ENCODE data around the gene VWCE. TPM values are rescaled to one million over a fixed set of nuclear protein-coding genes. Genes with fewer than 3 reads are reported as not detected.

The VWCE gene
- total RNA-seq, 3 donors from 2014 or later: 0.17 to 1.9 (median 0.55) TPM

DNA sequence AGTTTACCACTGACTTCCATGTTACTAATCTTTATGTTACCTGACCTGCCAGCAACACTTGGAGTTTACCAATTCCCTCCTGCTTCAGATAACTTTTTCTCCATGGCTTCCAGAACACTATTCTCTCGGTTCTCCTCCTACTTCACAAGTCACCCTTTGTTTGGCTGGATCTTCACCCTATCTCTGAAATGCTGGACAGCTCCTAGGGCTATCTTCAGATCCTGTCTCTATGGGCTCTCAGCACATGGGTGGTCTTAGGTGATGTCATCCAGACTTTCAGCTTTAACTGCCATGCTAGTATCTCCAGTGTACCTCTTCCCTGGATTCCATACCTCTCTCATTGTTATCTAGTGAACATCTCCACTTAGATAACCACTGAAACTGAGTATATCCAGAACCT lies 12.2 kb upstream of the VWCE start:
- H3K9me3 ChIP-seq: no peaks in the 10 kb centered on the region
- H3K4me1 ChIP-seq (ENCODE audit: low read depth): no peaks in the 10 kb centered on the region
- TF ChIP-seq CTCF (IDR thresholded peaks at IDR 0.05): no peak
- H3K4me3 ChIP-seq: no peak overlapping the region
- ATAC-seq: no peak
- DNase-seq: no peak
- H3K36me3 ChIP-seq (ENCODE audit: low read depth): peaks cover 18% of the 10 kb centered on the region
- intact Hi-C loops (cut with DNase I, micrococcal nuclease): no loop called here

DNA sequence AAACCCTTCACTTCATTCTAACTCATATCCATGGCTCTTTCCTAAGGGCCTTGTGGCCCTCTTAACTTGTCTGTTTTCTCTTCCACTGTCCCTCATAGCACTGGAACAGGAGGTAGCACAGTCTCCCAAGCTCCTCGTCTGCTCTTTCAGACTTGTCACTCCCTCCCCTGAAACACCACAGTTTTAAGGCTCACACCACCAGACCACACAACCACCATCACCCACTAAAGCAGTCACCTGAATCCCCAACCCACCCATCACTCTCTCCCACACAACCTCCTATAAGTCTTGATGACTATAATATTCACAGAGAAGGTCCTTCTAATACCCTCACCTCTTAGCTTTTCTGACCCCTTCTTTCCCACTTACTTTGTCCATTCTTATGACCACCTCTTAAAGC lies 11.1 kb upstream of the VWCE start:
- TF ChIP-seq CTCF (IDR thresholded peaks at IDR 0.05): no peak
- no peaks in the 10 kb centered on the region for H3K9me3 ChIP-seq
- H3K4me1 ChIP-seq (ENCODE audit: low read depth): no peaks in the 10 kb centered on the region
- no peak overlapping the region for H3K4me3 ChIP-seq
- peaks cover 18% of the 10 kb centered on the region for H3K36me3 ChIP-seq (ENCODE audit: low read depth)
- intact Hi-C loops (cut with DNase I, micrococcal nuclease): no loop called here
- DNase-seq: no peak
- no peak for ATAC-seq

DNA sequence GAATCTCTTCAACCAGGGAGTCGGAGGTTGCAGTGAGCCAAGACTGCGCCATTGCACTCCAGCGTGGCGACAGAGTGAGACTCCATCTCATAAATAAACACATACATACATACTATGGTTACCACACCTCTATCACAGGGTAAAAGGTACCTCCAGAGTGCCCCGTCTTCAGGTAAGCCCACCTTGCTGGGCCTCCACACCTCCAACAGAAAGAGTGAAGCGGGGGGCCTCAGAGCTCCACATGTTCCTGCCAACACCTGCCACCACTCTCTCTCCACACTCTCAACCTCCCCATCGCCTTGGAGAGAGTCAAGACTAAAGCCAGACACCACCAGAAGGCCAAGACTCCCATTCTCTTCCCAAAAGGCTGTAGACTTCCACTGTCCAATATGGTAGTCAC lies 10.3 kb upstream of the VWCE start:
- intact Hi-C loops (cut with DNase I, micrococcal nuclease): no loop called here
- Histone ChIP-seq H3K4me1 (ENCODE audit: low read depth) (no peaks in the 10 kb centered on the region), H3K9me3 (no peaks in the 10 kb centered on the region), H3K4me3 (no peak overlapping the region), H3K36me3 (ENCODE audit: low read depth) (peaks cover 18% of the 10 kb centered on the region)
- no peak for ATAC-seq
- no peak for TF ChIP-seq CTCF (IDR thresholded peaks at IDR 0.05)
- no peak for DNase-seq

DNA sequence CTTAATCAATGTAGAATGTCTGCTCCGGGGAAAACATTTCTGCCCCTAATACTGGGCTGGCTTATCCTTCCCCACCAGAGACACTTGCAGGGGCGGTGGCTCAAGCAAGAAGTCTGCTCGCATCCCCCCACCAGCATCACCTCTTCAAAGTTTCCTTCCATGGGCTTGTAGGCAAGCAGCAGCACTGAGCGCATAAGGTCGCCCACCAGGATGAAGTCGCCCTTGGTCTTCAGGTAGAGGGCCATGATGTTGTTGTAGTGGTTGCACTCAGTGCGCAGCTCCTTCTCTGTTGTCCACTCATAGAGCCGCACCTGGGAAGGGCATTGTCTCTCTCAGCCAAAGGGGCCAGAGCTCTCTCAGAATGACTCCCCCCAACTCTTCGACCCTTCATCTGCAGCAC lies 8.6 kb upstream of the VWCE start:
- Histone ChIP-seq H3K36me3 (ENCODE audit: low read depth) (peaks cover 16% of the 10 kb centered on the region), H3K4me1 (ENCODE audit: low read depth) (no peaks in the 10 kb centered on the region), H3K4me3 (no peak overlapping the region), H3K9me3 (no peaks in the 10 kb centered on the region)
- no peak for TF ChIP-seq CTCF (IDR thresholded peaks at IDR 0.05)
- ATAC-seq: no peak
- intact Hi-C loops (cut with DNase I, micrococcal nuclease): no loop called here
- DNase-seq: no peak

DNA sequence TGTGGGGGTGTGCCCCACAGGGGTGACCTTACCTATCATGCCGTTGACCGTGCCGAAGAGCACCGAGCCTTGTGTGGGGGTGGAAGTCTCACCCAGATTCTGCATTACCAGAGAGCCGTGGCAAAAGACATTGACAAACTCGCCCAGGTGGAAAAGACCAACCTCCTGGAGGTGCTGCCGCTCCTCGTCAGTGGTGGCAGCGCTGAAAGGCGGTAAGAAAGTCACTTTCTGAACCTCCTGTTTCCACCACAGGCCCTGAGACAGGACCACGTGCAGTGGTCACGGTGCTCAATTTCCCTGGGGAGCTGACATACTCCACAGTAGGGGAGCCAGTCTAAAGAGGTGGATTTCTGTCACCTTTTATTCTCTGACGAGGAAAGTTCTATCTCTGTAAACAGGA lies 7.4 kb upstream of the VWCE start:
- intact Hi-C loops (cut with DNase I, micrococcal nuclease): no loop called here
- H3K36me3 ChIP-seq (ENCODE audit: low read depth): peaks cover 16% of the 10 kb centered on the region

More for the DNA sequence above, 7.4 kb upstream of the VWCE start:
- DNase-seq (no peak), ATAC-seq (no peak)
- no peaks in the 10 kb centered on the region for H3K9me3 ChIP-seq
- TF ChIP-seq CTCF (IDR thresholded peaks at IDR 0.05): no peak
- no peaks in the 10 kb centered on the region for H3K4me1 ChIP-seq (ENCODE audit: low read depth)
- H3K4me3 ChIP-seq: no peak overlapping the region

Data from mucosa of descending colon (tissue), 3 donors.